K562 (cell line): ENCODE data around the gene MYO1H.

Source experiments
- EZH2 ChIP-seq: IDR thresholded peaks from 2 replicates; pipeline ENCODE4 v1.6.1; 2012; ENCODE audit warnings: low read depth, mild to moderate bottlenecking, inconsistent platforms, low read length, borderline replicate concordance
- FOXK2 ChIP-seq, 2 experiments: fragments of 450-650 bp; IDR thresholded peaks in 1 of 2; conservative IDR thresholded peaks in 1 of 2; 2 replicates each; pipeline ENCODE4 v1.6.1; 2016; ENCODE audit warnings: low read depth in 2 of 2, mild to moderate bottlenecking in 1 of 2
- MAZ ChIP-seq, 2 experiments: fragments of 450-650 bp in 1 of 2; sonication (generic) in 1 of 2; formaldehyde crosslinking; IDR thresholded peaks in 1 of 2; conservative IDR thresholded peaks in 1 of 2; 2 replicates each; pipeline versions ENCODE4 v1.4.0 to v1.5.0; 2020; ENCODE audit warnings: mild to moderate bottlenecking in 1 of 2, missing genetic modification reagents in 1 of 2
- TRIM24 ChIP-seq, 2 experiments: fragments of 450-650 bp; IDR thresholded peaks; 2 replicates each; pipeline ENCODE4 v1.6.1; 2016
- WHSC1 ChIP-seq: IDR thresholded peaks from one replicate; pipeline ENCODE4 v1.6.1; 2012; ENCODE audit warnings: low read length, control low read depth, inconsistent platforms
- ZNF133 ChIP-seq: fragments of 250-450 bp; sonication (Bioruptor Pico); IDR thresholded peaks from 2 replicates; pipeline ENCODE4 v1.4.0; 2020; ENCODE audit warnings: mild to moderate bottlenecking
- ZNF282 ChIP-seq: sonication (generic); formaldehyde crosslinking; IDR thresholded peaks from 2 replicates; pipeline ENCODE4 v1.8.1; 2023; ENCODE audit warnings: missing genetic modification reagents

GRCh38 chr12:109492371-109492770 is 144.7 kb downstream of the MYO1H start:
- TF ChIP-seq ZNF282 (CRISPR knock-in tag) = no peak
- TF ChIP-seq TRIM24 (IDR thresholded peaks at IDR 0.05) = no peak
- TF ChIP-seq EZH2 = no peak
- TF ChIP-seq FOXK2 (conservative IDR thresholded peaks at IDR 0.05 in 1 of 2, IDR thresholded peaks at IDR 0.05 in 1 of 2; ENCODE audit: low read depth in 2 of 2) = no peak
- no peak for TF ChIP-seq ZNF133
- no peak for TF ChIP-seq WHSC1
- TF ChIP-seq MAZ (CRISPR knock-in tag; conservative IDR thresholded peaks at IDR 0.05 in 1 of 2, IDR thresholded peaks at IDR 0.05 in 1 of 2) = no peak
